ENCODE results near the gene SLC25A34. TPM values are rescaled to one million over a fixed set of nuclear protein-coding genes. Genes with fewer than 3 reads are reported as not detected.

The SLC25A34 gene
- polyA plus RNA-seq, 3 donors = 2.4 to 4.5 (median 3.4) TPM

- DNase-seq = no peak
These were observed 4.0 kb upstream of the SLC25A34 start for GRCh38 chr1:15731735-15732685.

GRCh38 chr1:15732686-15733081 is 3.4 kb upstream of the SLC25A34 start:
- no peak for DNase-seq

- no peak for DNase-seq
These were observed 2.8 kb upstream of the SLC25A34 start for GRCh38 chr1:15733218-15733725.

GRCh38 chr1:15733726-15734226 is 2.3 kb upstream of the SLC25A34 start:
- no peak for DNase-seq

- DNase-seq = no peak
These were observed 1.8 kb upstream of the SLC25A34 start for GRCh38 chr1:15734296-15734695.

- DNase-seq = no peak
These were observed 1.2 kb upstream of the SLC25A34 start for GRCh38 chr1:15734901-15735300.

- no peak for DNase-seq
These were observed 587 bp upstream of the SLC25A34 start for GRCh38 chr1:15735304-15736037.

- no peak for DNase-seq
These were observed 819 bp downstream of the SLC25A34 start for GRCh38 chr1:15736892-15737261.

- no peak for DNase-seq
These were observed 1.6 kb downstream of the SLC25A34 start for GRCh38 chr1:15737324-15738319.

- no peak for DNase-seq
These were observed 2.5 kb downstream of the SLC25A34 start for GRCh38 chr1:15738416-15739113.

- DNase-seq = no peak
These were observed 3.2 kb downstream of the SLC25A34 start for GRCh38 chr1:15739259-15739658.

GRCh38 chr1:15739745-15740144 is 3.7 kb downstream of the SLC25A34 start:
- DNase-seq = no peak

GRCh38 chr1:15740924-15741850 is 5.1 kb downstream of the SLC25A34 start:
- DNase-seq = peak; percentile 80

GRCh38 chr1:15742339-15742801 is 6.3 kb downstream of the SLC25A34 start, which contains the start of gene TMEM82:
TMEM82 (plus strand) TSS chr1:15742499; CDS start chr1:15742560, 61 bp downstream.
- no peak for DNase-seq

GRCh38 chr1:15744122-15744679 is 8.1 kb downstream of the SLC25A34 start:
- DNase-seq = no peak

- no peak for DNase-seq
These were observed 11.3 kb downstream of the SLC25A34 start for GRCh38 chr1:15747378-15747777.

- no peak for DNase-seq
These were observed 12.2 kb downstream of the SLC25A34 start for GRCh38 chr1:15748264-15748663.

GRCh38 chr1:15748690-15749398 is 12.8 kb downstream of the SLC25A34 start:
- no peak for DNase-seq

Measured in renal pelvis (tissue), 4 donors.